ENCODE data around the gene PMEL. TPM values are rescaled to one million over a fixed set of nuclear protein-coding genes. Genes with fewer than 3 reads are reported as not detected.

The PMEL gene
- total RNA-seq, 1 experiment from 2014 or later: 7.6 TPM

DNA sequence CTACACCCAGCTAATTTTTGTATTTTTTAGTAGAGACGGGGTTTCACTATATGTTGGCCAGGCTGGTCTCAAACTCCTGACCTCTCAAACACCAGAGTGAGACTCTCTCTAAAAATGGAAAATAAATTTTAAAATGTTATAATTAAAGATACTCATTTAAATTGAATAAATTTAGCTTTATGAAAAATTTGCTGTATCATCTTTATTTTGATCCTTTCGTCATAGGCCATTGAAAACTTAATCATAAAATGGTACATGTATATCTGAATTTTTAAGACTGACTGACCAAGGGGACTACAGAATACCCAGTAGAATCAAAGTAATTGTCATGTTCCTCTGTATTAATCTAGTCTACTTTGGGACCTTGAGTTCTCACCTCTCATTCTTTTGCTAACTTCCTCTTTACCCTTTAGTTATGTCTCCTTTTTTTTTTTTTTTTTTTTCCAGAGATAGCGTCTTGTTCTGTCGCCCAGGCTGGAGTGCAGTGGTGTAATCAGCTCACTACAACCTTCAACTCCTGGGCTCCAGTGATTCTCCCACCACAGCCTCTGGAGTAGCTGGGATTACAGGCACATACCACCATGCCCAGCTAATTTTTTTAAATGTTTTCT lies 17.5 kb upstream of the PMEL start:
- no peak for DNase-seq (ENCODE audit: low spot score)

GRCh38 chr12:55982319-55982936 lies 16.6 kb upstream of the PMEL start:
- no peak for DNase-seq (ENCODE audit: low spot score)

DNA sequence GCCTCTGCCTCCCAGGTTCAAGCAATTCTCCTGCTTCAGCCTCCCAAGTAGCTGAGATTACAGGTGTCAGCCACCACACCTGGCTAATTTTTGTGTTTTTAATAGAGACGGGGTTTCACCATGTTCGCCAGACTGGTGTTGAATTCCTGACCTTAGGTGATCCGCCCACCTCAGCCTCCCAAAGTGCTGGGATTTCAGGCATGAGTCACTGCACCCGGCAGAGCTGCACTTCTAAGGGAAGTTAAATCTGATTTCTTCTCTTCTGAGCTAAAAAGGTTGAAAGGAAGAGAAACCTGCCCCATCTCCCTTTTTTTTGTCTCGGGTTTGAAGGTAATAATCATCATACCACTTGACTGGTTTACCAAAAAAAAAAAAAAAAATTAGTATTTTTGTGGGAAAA lies 16.0 kb upstream of the PMEL start:
- peak; percentile 53 for DNase-seq (ENCODE audit: low spot score)

DNA sequence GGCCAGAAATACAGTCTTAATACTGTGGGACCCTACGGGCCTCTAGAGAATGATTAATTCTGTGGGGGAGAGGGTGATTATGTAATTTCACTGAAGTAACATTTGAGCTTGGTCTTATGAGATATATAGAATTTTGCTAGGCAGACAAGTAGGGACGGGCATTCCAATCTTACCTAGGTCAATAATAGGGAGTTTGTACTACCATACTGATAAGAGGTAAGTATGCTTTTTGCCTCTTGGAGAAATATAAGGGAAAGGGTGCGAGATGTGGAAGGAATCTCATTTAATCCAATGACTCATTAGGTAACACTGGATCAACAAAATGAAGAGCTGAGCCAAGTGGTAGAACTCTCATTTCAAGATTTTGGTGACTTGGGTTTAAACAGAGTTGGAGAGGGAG lies 13.2 kb upstream of the PMEL start:
- DNase-seq (ENCODE audit: low spot score): no peak

GRCh38 chr12:55978393-55978792 lies 12.6 kb upstream of the PMEL start:
- DNase-seq (ENCODE audit: low spot score): no peak

- DNase-seq (ENCODE audit: low spot score): peak; percentile 51
Observed at GRCh38 chr12:55974308-55974730, 8.5 kb upstream of the PMEL start.

DNA sequence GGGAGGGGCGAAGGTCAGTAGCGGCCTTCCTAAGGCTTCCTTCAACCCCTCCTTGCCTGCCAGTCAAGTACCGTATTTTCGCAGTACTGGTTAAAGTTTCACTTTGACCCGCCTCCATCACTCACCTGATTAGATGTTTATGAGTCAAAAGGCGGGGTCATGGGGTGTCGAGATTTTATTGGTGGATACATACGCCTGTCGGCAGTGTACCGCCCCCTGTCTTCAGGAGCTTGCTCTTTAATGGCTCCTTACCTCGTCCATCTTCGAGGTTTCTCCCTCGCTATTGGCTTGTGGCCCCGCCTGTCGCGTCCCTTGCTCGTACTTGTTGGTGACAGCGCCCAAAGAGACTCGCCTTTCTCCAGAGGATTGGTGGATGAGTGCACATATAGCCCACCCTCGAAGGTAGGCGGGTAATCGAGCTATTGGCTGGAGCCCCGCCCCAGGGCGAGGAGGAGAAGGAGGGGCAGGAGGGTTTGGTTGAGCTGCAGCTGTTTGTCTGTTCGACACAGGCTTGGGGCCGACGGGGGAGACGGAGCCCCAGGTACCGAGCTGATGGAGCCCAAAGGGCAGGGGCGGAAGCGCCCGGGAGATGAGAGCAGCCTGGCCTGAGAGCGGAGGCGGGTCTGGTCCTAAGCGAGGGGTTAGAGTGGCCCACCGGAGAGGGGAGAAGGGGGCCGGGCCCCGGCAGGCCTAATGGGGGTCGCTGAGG lies 7.9 kb upstream of the PMEL start, which contains the start of gene RAB5B:
Gene RAB5B, plus strand, starts transcription at position 480 of the 709 bp plus-strand sequence. CDS start 12,883 bp downstream, outside the sequence.
- peak; percentile 99 for DNase-seq (ENCODE audit: low spot score)

GRCh38 chr12:55972911-55973598 lies 7.2 kb upstream of the PMEL start:
- DNase-seq (ENCODE audit: low spot score): no peak

GRCh38 chr12:55972456-55972855 lies 6.6 kb upstream of the PMEL start:
- no peak for DNase-seq (ENCODE audit: low spot score)

- DNase-seq (ENCODE audit: low spot score): peak; percentile 30
Observed at GRCh38 chr12:55972042-55972441, 6.2 kb upstream of the PMEL start.

GRCh38 chr12:55970775-55971174 lies 4.9 kb upstream of the PMEL start:
- no peak for DNase-seq (ENCODE audit: low spot score)

DNA sequence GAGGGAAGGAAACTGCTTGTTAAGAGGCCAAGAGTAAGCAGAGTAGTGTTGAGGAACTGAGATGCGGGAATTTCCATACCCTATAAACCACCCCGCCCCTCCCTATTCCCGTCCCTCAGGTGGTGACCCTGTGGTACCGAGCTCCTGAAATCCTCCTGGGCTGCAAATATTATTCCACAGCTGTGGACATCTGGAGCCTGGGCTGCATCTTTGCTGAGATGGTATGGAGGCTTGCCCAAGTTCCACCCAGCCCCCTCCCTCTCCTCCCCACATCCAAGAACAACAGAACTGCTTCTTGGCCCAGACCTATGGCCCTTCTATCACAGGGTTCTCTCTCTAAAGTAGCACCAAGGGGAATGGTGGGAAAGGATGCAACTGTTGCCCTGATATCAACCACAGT lies 3.5 kb upstream of the PMEL start:
- no peak for DNase-seq (ENCODE audit: low spot score)

DNA sequence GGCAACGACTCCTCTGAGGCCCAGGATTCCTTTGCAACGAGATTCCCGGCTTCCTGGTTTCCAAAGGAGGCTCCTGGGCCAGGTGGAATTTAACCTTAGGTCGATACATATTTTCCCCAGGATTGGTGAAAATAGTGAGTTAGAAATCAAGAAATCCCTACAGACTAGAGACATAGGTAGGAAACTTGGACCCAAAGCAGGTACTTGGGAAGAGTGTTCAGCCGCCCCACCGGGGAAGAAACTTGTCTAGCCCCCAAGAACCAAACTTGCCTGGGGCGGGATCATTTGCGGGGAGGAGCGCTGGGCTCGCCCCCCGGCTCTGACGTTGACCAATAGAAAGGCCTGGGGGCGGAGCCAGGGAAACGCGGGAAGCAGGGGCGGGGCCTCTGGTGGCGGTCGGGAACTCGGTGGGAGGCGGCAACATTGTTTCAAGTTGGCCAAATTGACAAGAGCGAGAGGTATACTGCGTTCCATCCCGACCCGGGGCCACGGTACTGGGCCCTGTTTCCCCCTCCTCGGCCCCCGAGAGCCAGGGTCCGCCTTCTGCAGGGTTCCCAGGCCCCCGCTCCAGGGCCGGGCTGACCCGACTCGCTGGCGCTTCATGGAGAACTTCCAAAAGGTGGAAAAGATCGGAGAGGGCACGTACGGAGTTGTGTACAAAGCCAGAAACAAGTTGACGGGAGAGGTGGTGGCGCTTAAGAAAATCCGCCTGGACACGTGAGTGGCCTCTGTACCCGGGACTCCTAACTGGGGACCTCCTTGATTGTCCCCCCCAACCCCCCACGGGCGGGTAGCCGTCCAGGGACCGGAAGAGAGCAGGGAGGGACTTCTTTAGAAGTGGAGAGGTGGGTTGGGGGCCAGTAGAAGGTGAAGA lies 803 bp upstream of the PMEL start, which contains the start of gene CDK2:
Gene CDK2, plus strand, starts transcription at position 423 of the 874 bp plus-strand sequence. Its CDS starts 179 bp downstream, at position 602.
- DNase-seq (ENCODE audit: low spot score): peak; percentile 93

DNA sequence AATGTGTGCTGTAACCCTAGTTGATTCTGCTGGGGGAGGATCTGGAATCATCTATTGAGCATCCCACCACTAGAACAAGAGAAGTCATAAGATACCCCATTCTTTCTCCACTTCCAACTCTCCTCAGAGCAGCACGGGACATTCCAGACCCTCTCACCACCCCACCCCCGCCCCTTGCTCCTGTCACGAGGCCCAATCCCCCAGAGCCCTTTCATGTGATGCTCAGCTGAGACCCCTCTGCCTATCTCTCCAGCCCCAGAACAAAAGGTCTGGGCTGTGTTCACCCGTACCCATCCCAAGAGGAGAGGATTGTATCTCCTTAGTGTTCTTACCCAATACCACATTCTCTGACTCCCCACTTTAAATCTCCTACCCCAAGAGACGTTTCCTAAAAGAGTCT lies 602 bp downstream of the PMEL start:
- no peak for DNase-seq (ENCODE audit: low spot score)

DNA sequence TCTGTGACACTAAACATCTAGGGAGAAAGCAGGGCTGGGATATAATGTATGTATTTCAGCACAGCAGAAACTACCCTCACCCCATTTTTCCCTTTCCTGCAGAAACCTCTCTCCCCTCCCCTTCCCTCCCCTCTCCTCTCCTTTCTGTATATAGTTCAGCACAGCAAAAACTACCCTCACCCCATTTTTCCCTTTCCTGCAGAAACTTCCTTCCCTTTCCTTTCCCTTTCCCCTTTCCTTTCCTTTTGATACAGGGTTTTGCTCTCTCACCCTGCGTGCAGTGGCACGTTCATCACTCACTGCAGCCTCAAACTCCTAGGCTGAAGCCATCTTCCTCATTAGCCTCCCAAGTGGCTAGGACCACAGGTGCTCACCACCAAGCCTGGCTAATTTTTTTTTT lies 2.1 kb downstream of the PMEL start:
- no peak for DNase-seq (ENCODE audit: low spot score)

DNA sequence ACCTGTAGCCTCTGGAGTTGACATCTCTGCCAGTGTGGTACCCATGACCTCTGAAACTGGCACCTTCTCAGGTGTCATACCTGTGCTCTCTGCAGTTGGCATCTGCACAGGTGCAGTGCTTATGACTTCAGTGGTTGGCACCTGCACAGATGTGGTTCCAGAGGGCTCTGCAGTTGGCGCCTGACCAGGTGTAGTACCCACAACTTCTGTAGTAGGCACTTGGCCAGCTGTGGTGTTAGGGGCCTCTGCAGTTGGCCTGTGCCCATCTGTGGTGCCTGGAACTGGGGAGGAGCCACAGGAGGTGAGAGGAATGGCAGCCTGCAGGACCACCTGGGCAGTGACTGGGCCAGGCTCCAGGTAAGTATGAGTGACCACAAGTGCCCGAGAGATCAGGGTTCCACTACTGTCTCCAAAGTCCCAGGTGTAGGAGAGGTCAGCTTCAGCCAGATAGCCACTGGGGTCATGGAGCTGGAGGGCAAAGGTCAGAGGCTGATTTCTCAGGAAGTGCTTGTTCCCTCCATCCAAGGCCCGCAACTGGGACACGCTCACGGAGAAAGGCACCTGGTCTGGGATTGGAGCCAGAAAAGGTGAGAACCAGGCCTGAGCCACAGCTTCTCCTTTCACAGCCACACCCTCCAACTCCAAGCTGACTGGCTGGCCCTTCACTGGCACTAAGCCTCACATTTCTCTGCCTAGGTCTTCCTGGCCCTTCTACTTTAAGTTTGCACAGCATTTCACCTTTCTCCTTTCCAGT lies 8.6 kb downstream of the PMEL start:
- peak; percentile 50 for DNase-seq (ENCODE audit: low spot score)

- peak; percentile 87 for DNase-seq (ENCODE audit: low spot score)
Observed at GRCh38 chr12:55955800-55956508, 9.9 kb downstream of the PMEL start.

- no peak for DNase-seq (ENCODE audit: low spot score)
Observed at GRCh38 chr12:55955344-55955743, 10.5 kb downstream of the PMEL start.

DNA sequence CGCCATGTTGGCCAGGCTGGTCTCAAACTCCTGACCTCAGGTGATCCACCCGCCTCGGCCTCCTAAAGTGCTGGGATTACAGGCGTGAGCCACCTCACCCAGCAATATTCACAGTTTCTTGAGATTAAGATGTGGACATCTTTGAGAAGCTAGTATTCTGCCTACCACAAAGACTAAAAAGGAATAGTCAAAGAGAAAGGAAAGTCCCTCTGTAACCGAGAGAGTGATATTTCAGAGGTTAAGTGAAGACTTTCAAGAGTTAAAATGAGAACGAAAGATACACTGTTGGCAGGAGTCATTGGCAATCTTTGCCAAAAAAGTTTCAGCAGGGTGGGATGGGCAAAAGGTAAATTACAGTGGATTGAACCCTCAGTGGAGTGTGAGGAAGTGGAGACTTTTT lies 19.3 kb downstream of the PMEL start:
- DNase-seq (ENCODE audit: low spot score): no peak
